ENCODE measurements around the gene EML4.

Gene EML4

GRCh38 chr2:42147641-42148274, 21.4 kb upstream of the EML4 start:
- Histone ChIP-seq H2AFZ (peak overlapping the region; percentile 62), H3K9me3 (ENCODE audit: control insufficient read depth, low read length) (no peaks in the 10 kb centered on the region), H3K9ac (no peak overlapping the region), H3K27ac (peak overlapping the region; percentile 71), H3K36me3 (ENCODE audit: control insufficient read depth, insufficient read depth, low read length) (no peaks in the 10 kb centered on the region), H3K4me3 (ENCODE audit: low read depth, low read length) (no peak overlapping the region), H3K27me3 (ENCODE audit: control insufficient read depth, insufficient read depth, low read length) (no peaks in the 10 kb centered on the region), H3K4me2 (ENCODE audit: low read length) (no peak overlapping the region), H3K79me2 (no peaks in the 10 kb centered on the region), H3K4me1 (peaks cover 15% of the 10 kb centered on the region)
- TF ChIP-seq CTCF (IDR thresholded peaks at IDR 0.05) = no peak

- peaks cover 15% of the 10 kb centered on the region for H3K4me1 ChIP-seq
- H3K9me3 ChIP-seq (ENCODE audit: control insufficient read depth, low read length) = no peaks in the 10 kb centered on the region
- H3K36me3 ChIP-seq (ENCODE audit: control insufficient read depth, insufficient read depth, low read length) = no peaks in the 10 kb centered on the region
- H3K27ac ChIP-seq = no peak overlapping the region
- no peak overlapping the region for H3K9ac ChIP-seq
- H3K4me3 ChIP-seq (ENCODE audit: low read depth, low read length) = no peak overlapping the region
- H3K79me2 ChIP-seq = no peaks in the 10 kb centered on the region
- H3K4me2 ChIP-seq (ENCODE audit: low read length) = no peak overlapping the region
- no peaks in the 10 kb centered on the region for H3K27me3 ChIP-seq (ENCODE audit: control insufficient read depth, insufficient read depth, low read length)
- TF ChIP-seq CTCF (IDR thresholded peaks at IDR 0.05) = no peak
- peak overlapping the region; percentile 55 for H2AFZ ChIP-seq
Measured at GRCh38 chr2:42150159-42150558, 19.0 kb upstream of the EML4 start.

- Histone ChIP-seq H3K79me2 (no peaks in the 10 kb centered on the region), H3K4me3 (ENCODE audit: low read depth, low read length) (no peak overlapping the region), H3K9me3 (ENCODE audit: control insufficient read depth, low read length) (no peaks in the 10 kb centered on the region), H3K27me3 (ENCODE audit: control insufficient read depth, insufficient read depth, low read length) (no peaks in the 10 kb centered on the region), H3K36me3 (ENCODE audit: control insufficient read depth, insufficient read depth, low read length) (no peaks in the 10 kb centered on the region), H3K4me2 (ENCODE audit: low read length) (no peak overlapping the region), H3K27ac (no peak overlapping the region), H2AFZ (peak overlapping the region; percentile 6), H3K4me1 (peaks cover 6% of the 10 kb centered on the region), H3K9ac (no peak overlapping the region)
- TF ChIP-seq CTCF (IDR thresholded peaks at IDR 0.05) = no peak
Measured at GRCh38 chr2:42153944-42154581, 15.1 kb upstream of the EML4 start.

GRCh38 chr2:42156721-42157120, 12.4 kb upstream of the EML4 start:
- H3K27ac ChIP-seq = no peak overlapping the region
- H3K79me2 ChIP-seq = no peaks in the 10 kb centered on the region
- H3K36me3 ChIP-seq (ENCODE audit: control insufficient read depth, insufficient read depth, low read length) = no peaks in the 10 kb centered on the region
- H2AFZ ChIP-seq = no peak overlapping the region
- TF ChIP-seq CTCF (IDR thresholded peaks at IDR 0.05) = no peak
- H3K9ac ChIP-seq = no peak overlapping the region
- H3K4me1 ChIP-seq = no peaks in the 10 kb centered on the region
- no peaks in the 10 kb centered on the region for H3K27me3 ChIP-seq (ENCODE audit: control insufficient read depth, insufficient read depth, low read length)
- no peaks in the 10 kb centered on the region for H3K9me3 ChIP-seq (ENCODE audit: control insufficient read depth, low read length)
- H3K4me2 ChIP-seq (ENCODE audit: low read length) = no peak overlapping the region
- no peak overlapping the region for H3K4me3 ChIP-seq (ENCODE audit: low read depth, low read length)

GRCh38 chr2:42161444-42161843, 7.7 kb upstream of the EML4 start:
- Histone ChIP-seq H3K9ac (no peak overlapping the region), H2AFZ (no peak overlapping the region), H3K36me3 (ENCODE audit: control insufficient read depth, insufficient read depth, low read length) (no peaks in the 10 kb centered on the region), H3K4me2 (ENCODE audit: low read length) (no peak overlapping the region), H3K27ac (no peak overlapping the region), H3K4me1 (peaks cover 14% of the 10 kb centered on the region), H3K79me2 (no peaks in the 10 kb centered on the region), H3K4me3 (ENCODE audit: low read depth, low read length) (no peak overlapping the region), H3K27me3 (ENCODE audit: control insufficient read depth, insufficient read depth, low read length) (no peaks in the 10 kb centered on the region), H3K9me3 (ENCODE audit: control insufficient read depth, low read length) (no peaks in the 10 kb centered on the region)
- TF ChIP-seq CTCF (IDR thresholded peaks at IDR 0.05) = no peak
